Keratinocyte (primary cell): ENCODE results near the gene TADA3. TPM values are rescaled to one million over a fixed set of nuclear protein-coding genes. Genes with fewer than 3 reads are reported as not detected.

Experiments
- DNase-seq: peaks from one replicate; pipeline ENCODE4 v3.0.0-alpha.2; 2011; ENCODE audit warnings: low read depth, missing footprints, low spot score
- FAIRE-seq: peaks from 2 replicates; lab custom pipeline; 2011; peaks lifted over from hg19 to GRCh38; lab: Jason Lieb, UNC
- H2AFZ ChIP-seq: 2 replicates; pipeline ENCODE4 v1.6.0; 2012; ENCODE audit warnings: low read length, control low read depth, inconsistent platforms; ENCODE audit not compliant: control insufficient read depth
- H3K27ac ChIP-seq: 2 replicates; pipeline ENCODE4 v1.5.1; 2011; ENCODE audit warnings: low read length; ENCODE audit not compliant: control insufficient read depth, insufficient read depth
- H3K27me3 ChIP-seq: 3 replicates; pipeline ENCODE4 v1.6.0; 2011; ENCODE audit warnings: low read length; ENCODE audit not compliant: control insufficient read depth, insufficient read depth; ENCODE audit errors: extremely low read depth
- H3K36me3 ChIP-seq, 2 experiments: 2 replicates in 1 of 2; 3 replicates in 1 of 2; pipeline ENCODE4 v1.5.1; 2011; ENCODE audit warnings: low read length in 2 of 2, mild to moderate bottlenecking in 1 of 2; ENCODE audit not compliant: control insufficient read depth in 2 of 2, insufficient read depth in 2 of 2; ENCODE audit errors: extremely low read depth in 1 of 2
- H3K4me1 ChIP-seq: 3 replicates; pipeline ENCODE4 v1.5.1; 2011; ENCODE audit warnings: low read length; ENCODE audit not compliant: control insufficient read depth, insufficient read depth; ENCODE audit errors: extremely low read depth
- H3K4me2 ChIP-seq: 3 replicates; pipeline ENCODE4 v1.6.0; 2011; ENCODE audit warnings: low read depth, low read length; ENCODE audit not compliant: control insufficient read depth, insufficient read depth; ENCODE audit errors: extremely low read depth
- H3K4me3 ChIP-seq, 3 experiments: fragments of 200-600 bp in 1 of 3; sonication (generic) in 1 of 3; 2 replicates in 2 of 3; 3 replicates in 1 of 3; pipeline ENCODE4 v1.5.1; 2011 to 2016; ENCODE audit warnings: low read length in 3 of 3, mild to moderate bottlenecking in 3 of 3, control low read depth in 2 of 3, inconsistent platforms in 1 of 3, low read depth in 1 of 3, mixed read lengths in 1 of 3, mixed run types in 1 of 3, moderate library complexity in 1 of 3; ENCODE audit not compliant: control insufficient read depth in 2 of 3, insufficient read depth in 2 of 3; ENCODE audit errors: extremely low read depth in 1 of 3
- H3K79me2 ChIP-seq: 2 replicates; pipeline ENCODE4 v1.6.0; 2012; ENCODE audit warnings: low read length; ENCODE audit not compliant: control insufficient read depth, insufficient read depth
- H3K9ac ChIP-seq: 3 replicates; pipeline ENCODE4 v1.6.0; 2011; ENCODE audit warnings: low read length; ENCODE audit not compliant: control insufficient read depth, insufficient read depth; ENCODE audit errors: extremely low read depth
- H3K9me1 ChIP-seq: 3 replicates; pipeline ENCODE4 v1.6.0; 2011; ENCODE audit warnings: low read length; ENCODE audit not compliant: control insufficient read depth, insufficient read depth; ENCODE audit errors: extremely low read depth
- H3K9me3 ChIP-seq: 2 replicates; pipeline ENCODE4 v1.5.1; 2012; ENCODE audit warnings: low read depth, low read length; ENCODE audit not compliant: control insufficient read depth
- H4K20me1 ChIP-seq: 3 replicates; pipeline ENCODE4 v1.6.0; 2011; ENCODE audit warnings: low read length; ENCODE audit not compliant: control insufficient read depth, insufficient read depth; ENCODE audit errors: extremely low read depth
- EZH2 ChIP-seq: IDR thresholded peaks from one replicate; pipeline ENCODE4 v1.6.1; 2012; ENCODE audit warnings: inconsistent platforms, mild to moderate bottlenecking, low read length, moderate library complexity
- dilution Hi-C: fragments of 300-500 bp; cut with MboI; formaldehyde crosslinking; loops from one replicate; pipeline ENCODE4 v1.7.0; 2020; ENCODE audit warnings: low sequenced_read_pairs; ENCODE audit not compliant: extremely low pct_ligation_motif_present
- polyA plus RNA-seq, 5 experiments: library from polyadenylated mRNA; depleted of rRNA in 3 of 5; stranded (reverse) in 3 of 5; stranded (forward) in 1 of 5; unstranded in 1 of 5; fragments of >200 nt; gene quantifications; 1 replicate in 1 of 5; 2 replicates in 3 of 5; 3 replicates in 1 of 5; pipeline versions ENCODE4 v1.2.1 to v1.2.3, GENCODE V29; 2011 to 2012; ENCODE audit warnings: missing spikeins in 2 of 5, low read depth in 1 of 5, low replicate concordance in 1 of 5
- TF ChIP-seq, protein P1 (sequence below), 3 experiments: IDR thresholded peaks in 1 of 3; conservative IDR thresholded peaks in 1 of 3; optimal IDR thresholded peaks in 1 of 3; 2 replicates in 2 of 3; 3 replicates in 1 of 3; pipeline versions ENCODE3 to v1.5.1; 2011; ENCODE audit warnings: low read length in 3 of 3, mild to moderate bottlenecking in 3 of 3, moderate library complexity in 2 of 3, control low read depth in 1 of 3, inconsistent platforms in 1 of 3; ENCODE audit not compliant: insufficient read depth in 2 of 3; ENCODE audit errors: extremely low read depth in 1 of 3

The TADA3 gene
- polyA plus RNA-seq, 1 donor (not counting 4 experiments of a cell fraction or from before 2014, with no cell fraction given): 29.6 TPM

DNA sequence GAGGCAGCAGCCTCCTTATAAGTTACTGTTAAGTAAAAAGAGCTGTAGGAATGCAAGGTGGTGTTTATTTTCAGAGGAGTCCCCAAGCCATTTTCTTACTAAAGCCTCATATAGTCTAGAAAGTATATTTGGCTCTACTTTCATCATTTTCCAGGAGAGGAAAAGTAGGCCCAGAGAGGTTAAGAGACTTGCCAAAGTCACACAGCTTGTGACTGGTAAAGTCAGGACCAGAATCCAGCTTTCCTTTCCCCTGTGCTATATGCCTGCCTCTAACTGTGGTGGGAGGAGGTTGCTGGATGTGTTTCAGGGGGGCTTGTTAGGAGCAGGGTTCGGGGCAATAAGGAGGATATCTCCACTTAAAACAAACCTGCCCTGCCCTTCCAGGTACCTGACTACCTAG lies 49.7 kb downstream of the TADA3 start:
- no peak for DNase-seq
- Histone ChIP-seq H4K20me1 (peaks cover 1% of the 10 kb centered on the region), H3K4me1 (no peaks in the 10 kb centered on the region), H3K27ac (no peak overlapping the region), H3K9me3 (no peaks in the 10 kb centered on the region), H3K4me3 (no peak overlapping the region), H3K9ac (no peak overlapping the region), H3K27me3 (no peaks in the 10 kb centered on the region), H3K4me2 (no peak overlapping the region), H2AFZ (no peak overlapping the region), H3K36me3 (peaks cover 65 to 74% of the 10 kb centered on the region in 2 experiments), H3K79me2 (peaks cover 8% of the 10 kb centered on the region), H3K9me1 (no peaks in the 10 kb centered on the region)
- dilution Hi-C loops: no loop called here
- FAIRE-seq: no peak
- TF ChIP-seq EZH2: no peak
- TF ChIP-seq, protein P1, sequence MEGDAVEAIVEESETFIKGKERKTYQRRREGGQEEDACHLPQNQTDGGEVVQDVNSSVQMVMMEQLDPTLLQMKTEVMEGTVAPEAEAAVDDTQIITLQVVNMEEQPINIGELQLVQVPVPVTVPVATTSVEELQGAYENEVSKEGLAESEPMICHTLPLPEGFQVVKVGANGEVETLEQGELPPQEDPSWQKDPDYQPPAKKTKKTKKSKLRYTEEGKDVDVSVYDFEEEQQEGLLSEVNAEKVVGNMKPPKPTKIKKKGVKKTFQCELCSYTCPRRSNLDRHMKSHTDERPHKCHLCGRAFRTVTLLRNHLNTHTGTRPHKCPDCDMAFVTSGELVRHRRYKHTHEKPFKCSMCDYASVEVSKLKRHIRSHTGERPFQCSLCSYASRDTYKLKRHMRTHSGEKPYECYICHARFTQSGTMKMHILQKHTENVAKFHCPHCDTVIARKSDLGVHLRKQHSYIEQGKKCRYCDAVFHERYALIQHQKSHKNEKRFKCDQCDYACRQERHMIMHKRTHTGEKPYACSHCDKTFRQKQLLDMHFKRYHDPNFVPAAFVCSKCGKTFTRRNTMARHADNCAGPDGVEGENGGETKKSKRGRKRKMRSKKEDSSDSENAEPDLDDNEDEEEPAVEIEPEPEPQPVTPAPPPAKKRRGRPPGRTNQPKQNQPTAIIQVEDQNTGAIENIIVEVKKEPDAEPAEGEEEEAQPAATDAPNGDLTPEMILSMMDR (optimal IDR thresholded peaks at IDR 0.05 in 1 of 3, IDR thresholded peaks at IDR 0.05 in 1 of 3, conservative IDR thresholded peaks at IDR 0.05 in 1 of 3; ENCODE audit: extremely low read depth in 1 of 3, insufficient read depth in 2 of 3, low read length in 3 of 3): no peak

GRCh38 chr3:9739181-9739580 lies 53.1 kb downstream of the TADA3 start:
- DNase-seq: no peak
- Histone ChIP-seq H3K27me3 (no peaks in the 10 kb centered on the region), H3K4me2 (no peak overlapping the region), H4K20me1 (peaks cover 3% of the 10 kb centered on the region), H3K4me3 (no peak overlapping the region), H3K9me3 (no peaks in the 10 kb centered on the region), H3K9ac (no peak overlapping the region), H3K4me1 (no peaks in the 10 kb centered on the region), H3K9me1 (no peaks in the 10 kb centered on the region), H3K79me2 (peaks cover 27% of the 10 kb centered on the region), H3K36me3 (peaks cover 60 to 72% of the 10 kb centered on the region in 2 experiments), H3K27ac (no peak overlapping the region), H2AFZ (no peak overlapping the region)
- FAIRE-seq: no peak
- dilution Hi-C loops: no loop called here
- TF ChIP-seq EZH2: no peak
- TF ChIP-seq, protein P1 (optimal IDR thresholded peaks at IDR 0.05 in 1 of 3, IDR thresholded peaks at IDR 0.05 in 1 of 3, conservative IDR thresholded peaks at IDR 0.05 in 1 of 3; ENCODE audit: extremely low read depth in 1 of 3, insufficient read depth in 2 of 3, low read length in 3 of 3): no peak
